OCI-LY1 (cell line): ENCODE results near the gene TP73.

Experiments used
- H2AFZ ChIP-seq: fragments of 200-600 bp; sonication (generic), shearing (Covaris generic); 2 replicates; pipeline ENCODE4 v1.6.0; 2014; ENCODE audit warnings: antibody characterized with exemption, mild to moderate bottlenecking, low read length
- H3F3A ChIP-seq: fragments of 200-600 bp; sonication (generic), shearing (Covaris generic); 2 replicates; pipeline ENCODE4 v1.6.0; 2014; ENCODE audit warnings: mild to moderate bottlenecking, antibody characterized with exemption, low read length, moderate library complexity; ENCODE audit not compliant: insufficient read depth
- H3K27ac ChIP-seq: fragments of 200-600 bp; sonication (generic); 2 replicates; pipeline ENCODE4 v1.5.1; 2014; ENCODE audit warnings: low read length, mixed run types, mild to moderate bottlenecking, low read depth; ENCODE audit not compliant: poor library complexity, severe bottlenecking
- H3K27me3 ChIP-seq: fragments of 200-600 bp; sonication (generic); 2 replicates; pipeline ENCODE4 v1.6.0; 2014; ENCODE audit warnings: antibody characterized with exemption, mild to moderate bottlenecking, low read length, moderate library complexity; ENCODE audit not compliant: insufficient read depth
- H3K36me3 ChIP-seq: fragments of 200-600 bp; sonication (generic); 2 replicates; pipeline ENCODE4 v1.6.1; 2014; ENCODE audit warnings: mild to moderate bottlenecking, antibody characterized with exemption, low read length, moderate library complexity, mixed read lengths; ENCODE audit not compliant: insufficient read depth
- H3K4me1 ChIP-seq: fragments of 200-600 bp; sonication (generic); 2 replicates; pipeline ENCODE4 v1.5.1; 2014; ENCODE audit warnings: mild to moderate bottlenecking, low read length, moderate library complexity; ENCODE audit not compliant: insufficient read depth, severe bottlenecking
- H3K4me2 ChIP-seq: fragments of 200-600 bp; sonication (generic), shearing (Covaris generic); 2 replicates; pipeline ENCODE4 v1.6.1; 2014; ENCODE audit warnings: low read length
- H3K4me3 ChIP-seq: fragments of 200-600 bp; sonication (generic); 2 replicates; pipeline ENCODE4 v1.5.1; 2014; ENCODE audit warnings: low read length, low read depth, mild to moderate bottlenecking, mixed read lengths; ENCODE audit not compliant: poor library complexity, severe bottlenecking
- H3K79me2 ChIP-seq: fragments of 200-600 bp; shearing (Covaris generic); 2 replicates; pipeline ENCODE4 v1.6.1; 2016; ENCODE audit warnings: mixed run types, low read length, mixed read lengths; ENCODE audit not compliant: insufficient read depth
- H3K9ac ChIP-seq: fragments of 200-600 bp; sonication (generic), shearing (Covaris generic); 2 replicates; pipeline ENCODE4 v1.6.1; 2014; ENCODE audit warnings: mild to moderate bottlenecking, low read length, mixed read lengths
- H3K9me2 ChIP-seq: fragments of 200-600 bp; sonication (generic), shearing (Covaris generic); 2 replicates; pipeline ENCODE4 v1.6.1; 2014; ENCODE audit warnings: low read depth, mild to moderate bottlenecking, low read length, mixed read lengths
- H3K9me3 ChIP-seq: fragments of 200-600 bp; shearing (Covaris generic); 2 replicates; pipeline ENCODE4 v1.6.1; 2014; ENCODE audit warnings: low read length, mixed read lengths
- H4K20me1 ChIP-seq: fragments of 200-600 bp; sonication (generic), shearing (Covaris generic); 2 replicates; pipeline ENCODE4 v1.6.0; 2016; ENCODE audit warnings: mild to moderate bottlenecking, low read length; ENCODE audit not compliant: insufficient read depth
- EZH2 ChIP-seq: fragments of 200-600 bp; sonication (generic), shearing (Covaris generic); IDR thresholded peaks from 2 replicates; pipeline ENCODE4 v1.8.0; 2017; ENCODE audit warnings: borderline replicate concordance, mixed run types, mild to moderate bottlenecking, antibody characterized with exemption, low read length, moderate library complexity, mixed read lengths
- TF ChIP-seq, protein P1 (sequence below): fragments of 200-600 bp; sonication (generic), shearing (Covaris generic); IDR thresholded peaks from 2 replicates; pipeline ENCODE4 v1.5.1; 2017; ENCODE audit warnings: mild to moderate bottlenecking, antibody characterized with exemption, low read length, moderate library complexity, mixed read lengths

The TP73 gene

DNA sequence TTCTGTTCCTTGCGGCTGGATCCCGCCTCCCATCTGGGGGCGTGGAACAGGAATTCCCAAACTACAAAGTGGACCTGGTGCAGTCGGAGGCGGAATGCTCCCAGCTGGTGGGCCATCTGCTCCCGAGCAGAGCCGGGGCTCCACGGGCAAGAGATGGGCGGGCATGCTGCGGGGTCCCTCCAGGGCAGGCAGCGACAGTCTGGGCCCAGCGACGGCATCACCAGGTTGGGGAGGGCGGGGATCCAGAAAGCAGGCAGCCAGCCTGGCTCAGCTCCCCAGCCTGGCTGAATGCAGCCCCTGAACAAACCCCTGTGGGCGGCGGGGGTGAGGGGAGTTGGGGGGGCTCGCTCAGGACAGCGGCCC, 44.6 kb upstream of the TP73 start:
- no peaks in the 10 kb centered on the region for H3K79me2 ChIP-seq
- H3K4me3 ChIP-seq, result no peak overlapping the region
- no peak overlapping the region for H3K27ac ChIP-seq
- H3K9me2 ChIP-seq, result no peaks in the 10 kb centered on the region
- no peaks in the 10 kb centered on the region for H3F3A ChIP-seq
- peaks cover 10% of the 10 kb centered on the region; the same call in 1 of the 2 replicates for H3K27me3 ChIP-seq
- H3K36me3 ChIP-seq, result no peaks in the 10 kb centered on the region
- H2AFZ ChIP-seq, result no peak overlapping the region
- no peaks in the 10 kb centered on the region for H3K9me3 ChIP-seq
- no peak overlapping the region for H3K4me2 ChIP-seq
- H3K9ac ChIP-seq, result no peak overlapping the region
- H3K4me1 ChIP-seq, result no peaks in the 10 kb centered on the region
- TF ChIP-seq EZH2, result no peak
- TF ChIP-seq, protein P1, sequence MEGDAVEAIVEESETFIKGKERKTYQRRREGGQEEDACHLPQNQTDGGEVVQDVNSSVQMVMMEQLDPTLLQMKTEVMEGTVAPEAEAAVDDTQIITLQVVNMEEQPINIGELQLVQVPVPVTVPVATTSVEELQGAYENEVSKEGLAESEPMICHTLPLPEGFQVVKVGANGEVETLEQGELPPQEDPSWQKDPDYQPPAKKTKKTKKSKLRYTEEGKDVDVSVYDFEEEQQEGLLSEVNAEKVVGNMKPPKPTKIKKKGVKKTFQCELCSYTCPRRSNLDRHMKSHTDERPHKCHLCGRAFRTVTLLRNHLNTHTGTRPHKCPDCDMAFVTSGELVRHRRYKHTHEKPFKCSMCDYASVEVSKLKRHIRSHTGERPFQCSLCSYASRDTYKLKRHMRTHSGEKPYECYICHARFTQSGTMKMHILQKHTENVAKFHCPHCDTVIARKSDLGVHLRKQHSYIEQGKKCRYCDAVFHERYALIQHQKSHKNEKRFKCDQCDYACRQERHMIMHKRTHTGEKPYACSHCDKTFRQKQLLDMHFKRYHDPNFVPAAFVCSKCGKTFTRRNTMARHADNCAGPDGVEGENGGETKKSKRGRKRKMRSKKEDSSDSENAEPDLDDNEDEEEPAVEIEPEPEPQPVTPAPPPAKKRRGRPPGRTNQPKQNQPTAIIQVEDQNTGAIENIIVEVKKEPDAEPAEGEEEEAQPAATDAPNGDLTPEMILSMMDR, result no peak
- no peaks in the 10 kb centered on the region for H4K20me1 ChIP-seq

DNA sequence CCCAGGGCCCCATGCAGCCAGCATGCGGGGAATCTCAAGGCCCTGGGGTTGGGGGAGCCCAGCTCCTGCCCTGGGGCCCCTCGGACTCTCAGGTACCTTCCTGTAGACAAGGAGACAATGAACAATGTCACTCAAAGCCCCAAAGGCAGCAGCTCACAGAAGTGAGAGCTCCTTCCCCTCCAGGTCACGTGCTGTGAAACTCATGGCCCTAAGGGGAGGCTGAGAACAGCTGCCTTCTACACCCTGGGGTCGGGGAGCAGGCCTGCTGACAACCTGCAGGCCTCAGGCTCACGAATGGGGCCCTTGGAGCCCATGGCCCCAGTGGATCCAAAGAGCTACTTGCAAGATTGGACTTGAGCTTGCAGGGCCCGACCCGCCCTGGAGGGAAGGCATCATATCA, 44.2 kb upstream of the TP73 start:
- H3K79me2 ChIP-seq, result no peaks in the 10 kb centered on the region
- no peaks in the 10 kb centered on the region for H4K20me1 ChIP-seq
- H3K36me3 ChIP-seq, result no peaks in the 10 kb centered on the region
- no peak for TF ChIP-seq EZH2
- TF ChIP-seq, protein P1, result no peak
- H3K27ac ChIP-seq, result no peak overlapping the region
- H3K9me2 ChIP-seq, result no peaks in the 10 kb centered on the region
- no peaks in the 10 kb centered on the region for H3F3A ChIP-seq
- H3K4me2 ChIP-seq, result no peak overlapping the region
- H3K4me3 ChIP-seq, result no peak overlapping the region
- H3K9ac ChIP-seq, result no peak overlapping the region
- no peak overlapping the region for H2AFZ ChIP-seq
- no peaks in the 10 kb centered on the region for H3K4me1 ChIP-seq
- peaks cover 12% of the 10 kb centered on the region; the same call in 1 of the 2 replicates for H3K27me3 ChIP-seq
- no peaks in the 10 kb centered on the region for H3K9me3 ChIP-seq

DNA sequence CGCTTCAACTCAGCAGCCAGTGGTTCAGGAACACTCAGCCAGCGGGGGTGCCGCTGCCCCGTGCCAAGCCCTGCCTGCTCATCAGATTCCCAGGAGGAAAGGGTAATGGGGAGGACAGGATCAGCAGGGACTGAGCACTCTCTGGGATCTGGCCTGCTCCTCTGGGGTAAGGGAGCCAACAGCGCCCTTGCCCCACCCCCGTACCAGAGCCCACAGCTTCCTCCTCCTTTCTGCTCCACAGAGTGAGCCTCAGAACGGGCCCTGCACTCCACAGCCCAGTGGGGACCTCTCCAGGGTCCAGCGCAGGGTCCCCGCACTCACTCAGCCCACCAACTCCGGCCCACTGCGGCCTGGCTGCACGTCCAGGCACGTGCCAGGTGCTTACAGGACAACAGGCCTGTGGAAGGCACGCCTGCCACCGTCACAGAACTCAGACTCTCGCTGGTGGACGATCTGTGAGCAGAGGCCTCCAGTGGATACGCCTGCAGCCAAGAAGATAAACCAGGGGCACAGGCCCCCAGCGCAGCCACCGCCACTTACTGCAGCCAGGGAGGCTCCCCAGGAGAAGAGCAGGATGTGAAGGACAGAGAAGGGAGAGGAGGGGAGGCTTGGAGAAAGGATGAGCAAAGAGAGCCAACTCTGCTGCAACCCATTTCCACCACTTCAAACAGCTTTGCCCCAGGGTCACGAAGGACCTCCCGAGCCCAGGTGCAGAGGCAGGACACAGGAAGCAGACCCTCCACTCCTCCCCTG, 43.1 kb upstream of the TP73 start:
- Histone ChIP-seq H3K79me2 (no peaks in the 10 kb centered on the region), H3K4me1 (no peaks in the 10 kb centered on the region), H3K27ac (no peak overlapping the region), H3K9me2 (no peaks in the 10 kb centered on the region), H3F3A (no peaks in the 10 kb centered on the region), H3K4me2 (no peak overlapping the region), H3K9me3 (no peaks in the 10 kb centered on the region), H3K4me3 (no peak overlapping the region), H3K27me3 (peaks cover 11% of the 10 kb centered on the region; the same call in 1 of the 2 replicates), H4K20me1 (no peaks in the 10 kb centered on the region), H2AFZ (no peak overlapping the region), H3K36me3 (no peaks in the 10 kb centered on the region), H3K9ac (no peak overlapping the region)
- TF ChIP-seq, protein P1, result no peak
- TF ChIP-seq EZH2, result no peak
